NCI-H226 (cell line): ENCODE data around the gene AJUBA.
A peak's percentile ranks its signal among the peaks of the same experiment; 100 is the strongest.
"Not testable (repeated sequence)": the region's sequence is repeated elsewhere in the genome, so short reads cannot be mapped to it uniquely, and the experiment has no call there.

Experiments
- DNase-seq: peaks from one replicate; pipeline ENCODE4 v3.0.0-alpha.2; 2015

The AJUBA gene

DNA sequence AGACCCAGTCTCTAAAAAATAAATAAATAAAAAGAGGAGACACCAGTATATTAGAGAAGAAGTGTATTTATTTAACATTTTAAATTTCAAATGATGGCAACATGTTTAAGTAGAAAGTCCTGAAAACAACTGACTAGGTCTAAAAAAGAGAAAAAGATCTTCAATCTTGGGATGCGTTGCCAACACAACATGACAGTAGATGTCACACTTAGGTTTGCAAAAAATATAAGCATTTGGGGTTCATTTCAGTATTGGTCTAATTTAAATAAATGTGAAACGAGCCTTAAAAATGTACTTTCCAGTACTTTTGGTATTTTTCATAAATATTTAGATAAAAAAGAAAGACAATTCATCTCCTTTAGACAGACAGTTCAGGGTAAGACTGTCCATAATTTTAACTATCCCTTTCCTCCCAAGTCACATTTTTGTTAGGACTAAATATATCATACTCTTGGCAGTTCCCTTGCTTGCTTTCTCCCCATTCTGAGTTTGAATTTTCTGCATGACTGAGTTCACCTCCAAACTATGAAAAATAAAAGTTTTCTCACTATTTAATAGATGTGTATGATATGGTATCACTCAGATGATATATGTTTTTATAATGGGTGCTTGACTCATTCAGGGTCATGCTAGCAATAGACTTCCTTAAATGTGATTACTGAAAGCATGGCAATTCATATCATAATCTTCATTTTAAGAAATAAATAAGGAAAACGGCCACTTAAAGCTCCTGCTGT, 23.3 kb upstream of the AJUBA start:
- no peak for DNase-seq

DNA sequence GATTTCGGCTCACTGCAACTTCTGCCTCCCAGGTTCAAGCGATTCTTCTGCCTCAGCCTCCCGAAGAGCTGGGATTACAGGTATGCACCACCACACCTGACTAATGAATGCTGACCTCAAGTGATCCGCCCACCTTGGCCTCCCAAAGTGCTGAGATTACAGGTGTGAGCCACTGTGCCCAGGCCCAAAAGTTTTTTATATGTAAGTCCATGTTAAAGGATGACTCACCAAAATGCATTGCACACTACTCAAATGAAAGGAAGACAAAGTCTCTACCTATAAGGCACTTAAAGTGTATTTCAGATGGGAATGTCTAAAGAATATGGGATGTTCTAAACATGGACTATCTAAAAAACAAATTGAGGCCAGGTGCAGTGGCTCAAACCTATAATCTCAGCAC, 21.9 kb upstream of the AJUBA start:
- not testable (repeated sequence) for DNase-seq

DNA sequence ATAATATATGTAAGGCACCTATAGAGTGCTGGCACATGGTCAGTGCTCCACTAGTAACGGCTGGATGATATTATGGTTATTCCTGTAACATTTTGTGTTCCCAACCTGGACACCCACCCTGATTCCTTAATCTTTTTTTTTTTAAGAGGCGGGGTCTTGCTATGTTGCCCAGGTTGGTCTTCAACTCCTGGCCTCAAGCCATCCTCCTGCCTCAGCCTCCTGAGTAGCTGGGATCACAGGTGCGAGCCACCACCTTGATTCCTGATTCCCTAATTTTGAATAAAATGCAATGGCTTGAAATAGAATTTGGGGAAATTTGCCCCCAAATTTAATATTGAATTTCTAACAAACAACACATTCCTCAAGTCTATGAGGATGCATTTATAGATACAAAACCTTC, 20.2 kb upstream of the AJUBA start:
- no peak for DNase-seq

DNA sequence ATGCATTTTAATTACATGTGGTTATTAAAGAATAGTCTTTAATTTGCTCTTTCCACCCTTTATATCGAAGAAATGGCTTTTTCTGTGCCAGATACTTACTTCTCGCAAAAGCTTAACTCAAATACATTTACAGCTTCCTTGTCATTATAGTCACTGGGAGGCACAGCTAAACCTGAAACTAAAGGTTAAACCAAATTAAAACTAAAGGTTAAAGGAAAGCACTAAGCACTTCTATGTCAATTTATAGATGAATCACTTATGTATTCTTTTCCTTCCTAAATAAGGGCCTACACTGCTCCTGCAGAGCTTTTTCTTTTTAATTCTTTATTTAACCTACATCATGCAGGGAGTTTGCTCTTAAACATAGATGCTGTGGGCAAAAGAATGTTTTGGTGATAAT, 18.5 kb upstream of the AJUBA start:
- DNase-seq = no peak

DNA sequence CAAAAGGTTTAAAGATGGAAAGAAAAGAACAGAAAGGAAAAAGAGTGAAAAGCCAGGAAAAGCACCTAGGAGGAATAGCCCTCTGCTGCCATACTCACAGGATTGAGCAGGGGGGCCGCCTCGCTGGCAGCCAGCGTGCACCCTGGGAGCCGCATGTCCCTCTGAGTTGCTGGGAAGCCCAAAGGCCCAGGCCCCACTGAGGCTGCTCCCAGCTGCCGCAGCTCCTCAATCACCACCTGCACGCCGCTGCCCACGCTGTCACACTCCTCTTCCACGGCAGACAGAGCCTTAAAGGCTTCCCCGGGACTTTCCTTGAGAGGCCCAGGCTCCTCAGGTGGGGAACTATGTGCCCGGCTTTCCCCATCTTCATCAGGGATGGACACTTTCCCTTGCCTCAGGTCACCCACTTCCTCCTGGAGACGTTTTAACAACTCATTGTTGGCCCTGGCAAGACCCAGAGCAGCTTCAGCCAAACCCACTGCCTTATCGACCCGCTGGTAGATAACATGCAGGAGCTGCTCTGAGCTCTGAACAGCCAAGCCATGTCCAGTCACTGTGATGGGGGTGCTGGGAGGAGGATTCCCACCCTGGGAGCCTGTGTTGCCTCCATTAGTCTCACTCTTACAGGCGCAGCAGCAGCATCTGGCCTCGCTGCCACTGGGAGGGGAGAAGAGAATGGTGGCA, 16.1 kb upstream of the AJUBA start:
- DNase-seq = no peak

DNA sequence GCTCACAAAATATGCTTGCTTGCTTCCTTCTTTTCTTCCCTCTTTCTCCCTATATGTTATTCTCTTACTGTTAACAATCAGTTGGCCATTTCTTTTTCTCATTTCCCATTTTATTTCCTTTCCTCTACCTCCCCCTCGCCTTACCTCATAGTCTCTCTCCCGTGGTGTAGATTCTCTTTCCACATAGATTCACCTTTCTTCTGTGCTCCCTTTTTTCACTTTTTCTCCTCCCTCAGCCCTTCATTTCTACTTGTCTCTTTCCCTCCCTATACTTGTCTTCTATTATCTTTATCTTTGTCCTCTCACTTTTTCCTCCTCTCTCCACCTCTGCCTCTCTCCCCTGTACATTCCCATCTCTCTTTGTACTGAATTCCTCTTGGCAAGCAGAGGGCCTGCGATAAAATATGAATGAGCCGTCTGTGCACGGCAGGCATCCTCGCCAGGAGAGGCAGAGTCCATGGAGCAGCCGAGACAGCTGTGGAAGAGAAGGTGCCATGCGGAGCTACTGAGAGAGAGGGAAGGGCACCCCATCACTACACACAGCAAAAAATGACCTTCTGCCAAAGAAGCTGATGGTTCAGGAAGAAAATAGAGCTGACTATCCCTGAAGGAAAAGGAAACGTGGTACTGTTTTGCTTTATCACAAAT, 15.4 kb upstream of the AJUBA start:
- DNase-seq = no peak

DNA sequence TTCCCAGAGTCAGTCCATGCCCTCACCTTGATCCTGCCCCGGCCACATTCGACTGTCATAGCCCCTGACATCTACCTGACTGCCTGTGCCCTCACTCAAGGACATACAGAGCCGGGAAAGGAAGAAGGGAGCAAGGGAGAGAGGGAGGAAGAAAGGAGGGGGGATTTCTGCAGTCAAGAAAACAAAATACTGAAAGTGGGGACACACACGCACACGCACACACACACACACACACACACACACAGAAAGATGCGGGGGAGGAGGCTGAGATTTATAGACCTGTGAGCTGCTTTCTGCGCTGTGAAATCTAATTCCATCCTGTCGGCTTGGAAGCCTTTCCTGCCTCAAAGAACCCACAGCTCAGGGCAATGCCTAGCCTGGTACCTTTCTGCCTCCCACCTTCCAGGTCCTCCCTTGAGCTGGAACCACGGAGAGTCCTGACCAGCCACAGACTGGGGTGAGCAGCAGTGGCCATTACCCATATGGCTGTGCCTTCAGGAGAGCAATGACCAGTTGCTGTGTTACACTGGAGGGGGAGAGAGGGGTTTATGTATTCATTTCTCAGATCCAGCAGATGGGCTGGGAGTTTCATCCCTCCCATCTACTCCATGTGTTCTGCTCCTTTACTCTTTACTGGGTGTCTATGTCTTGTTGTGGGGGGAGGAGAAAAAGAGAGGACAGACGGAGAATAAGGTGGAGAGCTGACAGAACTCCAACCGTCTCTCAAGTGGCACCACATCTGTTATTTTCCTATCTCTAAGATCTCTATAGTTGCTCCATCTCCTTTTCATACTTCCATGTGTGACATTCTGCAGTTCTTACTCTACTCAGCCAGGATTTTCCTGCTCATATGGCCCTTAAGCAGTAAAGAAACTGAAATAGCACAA, 14.7 kb upstream of the AJUBA start:
- peak; percentile 34 for DNase-seq

DNA sequence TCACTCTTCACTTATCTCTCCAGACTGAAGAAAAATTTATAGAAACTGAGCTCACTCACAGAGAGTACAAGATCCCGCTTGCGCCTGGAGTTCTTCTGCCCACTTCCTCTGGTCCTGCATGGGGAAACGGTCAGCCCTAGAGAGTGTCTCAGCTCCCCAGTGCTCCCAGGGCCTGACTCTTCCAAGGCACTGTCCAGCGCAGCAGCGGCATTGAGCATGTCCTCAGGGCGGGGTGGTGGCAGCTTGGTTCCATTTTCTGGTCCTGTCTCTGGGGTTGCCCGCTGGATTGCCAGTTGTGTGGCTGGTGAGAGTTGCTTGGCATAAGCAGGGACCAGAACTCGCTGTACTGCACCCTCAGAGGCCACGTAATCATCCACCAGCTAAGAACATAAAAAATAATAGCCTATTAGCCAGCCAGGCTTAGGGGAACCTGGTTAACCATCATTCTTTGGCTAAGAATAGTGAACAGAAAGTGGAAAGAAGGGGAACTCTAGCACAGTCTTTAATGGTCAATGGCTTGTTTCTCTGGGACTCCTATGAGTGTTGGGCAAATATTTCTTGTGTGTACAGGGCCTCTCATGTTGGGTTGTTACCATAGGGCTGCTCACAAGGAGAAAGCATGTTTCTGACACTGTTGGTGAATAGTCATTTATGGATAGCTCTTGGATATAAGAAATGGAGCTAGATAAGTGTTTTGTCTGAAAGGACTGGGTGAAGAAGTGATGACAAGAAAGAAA, 13.7 kb upstream of the AJUBA start:
- no peak for DNase-seq

DNA sequence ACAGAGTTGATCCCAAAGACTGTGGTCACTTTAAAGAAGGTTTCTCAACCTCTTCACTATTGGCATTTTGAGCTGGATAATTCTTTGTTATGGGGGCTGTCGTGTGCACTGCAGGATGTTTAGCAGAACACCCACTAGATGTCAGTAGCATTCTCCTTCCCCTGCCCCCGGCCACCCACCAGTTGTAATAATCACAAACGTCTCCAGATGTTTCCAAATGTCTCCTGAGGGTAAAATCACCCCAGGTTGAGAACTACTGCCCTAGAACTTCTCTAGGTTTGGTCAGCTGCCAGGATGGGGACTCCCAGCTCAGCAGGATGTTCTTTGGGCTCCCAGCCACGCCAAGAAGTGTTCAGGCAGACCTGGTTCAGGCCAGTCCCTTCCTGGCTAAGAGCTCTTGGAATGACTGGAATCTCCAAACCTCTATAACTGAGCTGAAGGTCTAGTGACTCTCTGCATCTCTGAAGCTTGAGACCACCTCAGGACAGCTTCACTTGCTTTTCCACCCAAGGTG, 12.5 kb upstream of the AJUBA start:
- peak; percentile 54 for DNase-seq

DNA sequence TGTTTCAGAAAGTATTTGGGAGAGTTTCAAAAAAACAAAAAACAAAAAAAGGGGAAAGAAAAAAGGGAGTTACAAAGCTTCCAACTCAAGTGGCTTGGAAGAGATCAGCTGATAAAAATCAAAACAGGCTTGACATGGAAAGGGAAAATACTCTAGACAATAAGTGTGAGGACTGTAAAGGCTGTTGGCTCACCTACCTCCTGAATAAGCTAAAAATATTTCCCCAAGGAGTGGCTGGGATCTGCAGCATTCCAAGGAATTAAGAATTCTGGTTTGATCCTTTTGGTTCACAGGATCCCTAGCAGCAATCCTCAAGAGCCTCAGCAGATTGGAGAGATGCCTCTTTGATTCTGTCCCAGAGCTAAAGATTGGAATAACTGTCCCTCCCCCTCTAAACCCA, 11.2 kb upstream of the AJUBA start:
- no peak for DNase-seq

DNA sequence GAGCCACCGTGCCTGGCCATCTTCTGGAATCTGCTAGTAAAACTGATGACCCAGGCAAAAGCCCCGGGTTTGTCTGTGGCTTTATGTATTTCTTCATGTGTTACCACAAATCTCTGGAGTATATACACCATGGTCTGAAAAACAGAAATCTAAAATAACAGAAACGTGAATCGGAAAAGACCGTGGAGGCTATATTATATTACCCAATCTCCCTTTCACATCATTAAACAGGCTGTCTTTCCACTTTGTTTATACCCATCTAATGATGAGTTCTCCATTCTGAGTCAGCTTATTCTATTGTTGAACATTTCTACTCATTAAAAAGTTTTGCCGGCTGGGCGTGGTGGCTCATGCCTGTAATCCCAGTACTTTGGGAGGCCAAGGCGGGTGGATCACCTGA, 9.5 kb upstream of the AJUBA start:
- DNase-seq = no peak

DNA sequence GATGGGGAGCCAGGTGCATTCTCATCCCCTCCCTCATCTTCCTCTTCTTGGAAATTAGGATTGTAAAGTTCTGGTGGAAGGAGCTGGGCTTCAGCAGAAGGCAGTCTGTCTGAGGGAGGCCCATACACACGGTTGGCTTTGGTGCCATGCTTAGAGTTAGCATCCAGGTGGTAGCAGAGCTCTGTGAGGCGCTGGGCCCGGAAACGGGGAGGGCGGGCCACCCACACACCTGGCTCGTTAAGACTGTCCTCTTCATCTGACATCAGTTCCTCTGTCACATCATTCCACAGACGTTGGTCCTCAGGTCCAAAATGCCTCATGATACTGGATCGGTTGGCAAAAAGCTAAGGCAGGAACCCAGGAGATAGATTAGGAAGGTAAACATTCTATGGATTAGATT, 4.9 kb upstream of the AJUBA start:
- DNase-seq = no peak

DNA sequence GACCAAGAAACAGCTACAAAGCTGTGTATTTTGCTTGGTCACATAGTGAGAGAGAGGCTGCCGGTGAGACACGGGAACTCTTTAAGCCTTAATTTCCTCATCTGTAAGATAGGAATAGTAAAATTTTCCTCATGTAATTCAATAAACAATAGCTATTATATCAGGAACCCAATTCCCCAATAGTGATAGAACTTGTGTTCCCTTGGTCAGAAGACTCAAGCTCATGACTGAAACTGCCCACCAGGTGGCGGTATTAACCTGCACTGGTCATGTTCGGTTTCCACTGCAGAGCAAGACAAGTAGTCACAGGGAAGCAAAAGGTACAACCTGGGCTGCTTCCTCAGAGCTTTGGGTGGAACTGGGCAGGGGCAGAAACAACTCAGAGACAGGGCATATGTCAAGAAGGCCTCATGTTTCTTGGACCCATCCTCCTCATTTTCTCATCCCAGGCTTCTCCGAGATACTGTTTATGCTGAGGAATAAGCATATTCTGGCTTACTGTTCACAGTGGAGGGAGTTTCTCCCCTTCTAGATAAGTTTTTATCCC, 4.2 kb upstream of the AJUBA start:
- DNase-seq = peak; percentile 68

DNA sequence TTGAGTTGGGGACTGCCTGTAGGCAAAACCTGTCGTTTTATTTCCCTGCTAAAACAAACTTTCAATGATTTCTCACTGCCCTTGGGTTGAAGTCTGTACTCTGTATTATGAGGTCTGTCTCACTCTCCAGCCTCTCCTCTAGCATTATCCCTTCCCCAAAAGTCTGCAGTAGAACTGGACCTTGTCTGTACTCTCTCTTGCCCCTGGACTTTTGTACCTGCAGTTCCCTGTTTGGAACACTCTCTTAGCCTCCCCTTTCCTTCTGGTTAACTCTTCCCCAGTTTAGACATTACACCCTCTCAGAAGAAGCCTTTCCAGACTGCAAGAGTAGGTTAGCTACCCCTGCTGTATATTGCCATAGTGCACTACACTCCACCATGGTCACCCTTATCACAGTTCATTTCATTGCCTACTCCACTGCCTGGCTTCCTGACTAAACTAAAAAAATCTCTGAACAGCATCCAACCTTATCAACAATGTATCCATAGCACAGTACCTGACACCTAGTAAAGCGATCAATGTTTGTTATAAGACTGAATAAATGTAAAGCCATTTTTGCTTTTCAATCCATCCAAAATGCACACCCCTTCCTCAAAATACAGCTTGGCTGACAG, 3.6 kb upstream of the AJUBA start:
- DNase-seq = no peak

DNA sequence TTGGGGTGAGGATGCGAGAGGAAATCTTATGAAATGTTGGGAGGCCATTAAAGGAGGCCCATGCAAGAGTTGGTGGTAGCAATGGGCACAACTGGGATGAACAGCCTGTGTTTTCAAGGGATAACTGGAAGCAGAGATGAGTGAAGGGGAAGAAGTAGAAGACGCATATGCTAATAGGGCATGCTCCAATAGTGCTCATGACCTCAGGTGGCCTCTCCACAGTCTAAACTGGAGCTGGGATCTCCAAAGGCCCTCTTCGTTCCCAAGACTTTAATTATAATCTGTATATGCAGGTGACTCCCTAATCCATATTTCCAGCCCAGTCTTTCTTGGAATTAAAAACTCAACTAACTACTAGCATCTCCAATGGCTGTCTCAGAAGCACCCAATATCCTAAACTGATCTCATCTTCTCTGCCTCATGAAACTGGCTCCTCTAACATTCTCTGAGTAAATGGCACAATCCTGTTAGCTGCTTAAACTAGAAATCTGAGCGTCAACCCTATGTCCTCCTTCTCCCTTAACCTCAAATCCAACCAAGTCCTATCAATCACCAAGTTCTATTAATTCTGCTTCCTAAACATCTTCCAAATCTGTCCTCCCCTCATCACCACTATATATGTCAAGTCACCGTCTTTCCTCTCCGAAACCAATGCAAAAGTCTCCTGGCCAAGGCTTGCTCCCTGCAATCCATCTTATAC, 2.8 kb upstream of the AJUBA start:
- DNase-seq = no peak

DNA sequence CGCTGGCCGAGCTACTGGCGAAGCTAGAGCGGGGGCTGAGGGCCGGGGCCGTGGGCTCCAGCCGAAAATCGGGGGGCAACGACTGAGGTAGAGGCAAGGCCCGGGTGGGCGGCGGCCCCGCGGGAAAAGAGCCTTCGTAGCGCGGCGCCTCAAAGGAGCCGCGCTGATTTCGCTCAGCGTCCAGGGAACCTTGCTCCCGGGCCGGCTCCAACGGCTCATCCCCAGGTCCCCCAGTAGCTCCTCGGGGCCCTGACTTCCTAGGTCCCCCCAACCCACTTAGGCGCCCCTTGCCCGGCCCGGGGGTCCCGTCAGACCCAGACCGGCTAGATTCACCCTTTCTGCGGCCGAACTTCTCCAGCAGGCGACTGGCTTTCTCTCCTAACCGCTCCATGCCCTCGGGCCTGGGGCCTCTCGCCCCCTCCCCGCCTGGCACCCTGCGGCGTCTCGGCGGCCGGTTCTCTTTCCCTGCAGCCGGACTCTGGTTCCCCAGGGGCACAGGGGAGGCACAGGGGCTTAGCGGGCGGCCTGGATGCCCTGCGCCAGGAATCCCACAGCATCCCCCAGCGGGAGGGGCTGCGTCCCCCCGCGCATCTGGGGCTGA, 375 bp downstream of the AJUBA start:
- no peak for DNase-seq

DNA sequence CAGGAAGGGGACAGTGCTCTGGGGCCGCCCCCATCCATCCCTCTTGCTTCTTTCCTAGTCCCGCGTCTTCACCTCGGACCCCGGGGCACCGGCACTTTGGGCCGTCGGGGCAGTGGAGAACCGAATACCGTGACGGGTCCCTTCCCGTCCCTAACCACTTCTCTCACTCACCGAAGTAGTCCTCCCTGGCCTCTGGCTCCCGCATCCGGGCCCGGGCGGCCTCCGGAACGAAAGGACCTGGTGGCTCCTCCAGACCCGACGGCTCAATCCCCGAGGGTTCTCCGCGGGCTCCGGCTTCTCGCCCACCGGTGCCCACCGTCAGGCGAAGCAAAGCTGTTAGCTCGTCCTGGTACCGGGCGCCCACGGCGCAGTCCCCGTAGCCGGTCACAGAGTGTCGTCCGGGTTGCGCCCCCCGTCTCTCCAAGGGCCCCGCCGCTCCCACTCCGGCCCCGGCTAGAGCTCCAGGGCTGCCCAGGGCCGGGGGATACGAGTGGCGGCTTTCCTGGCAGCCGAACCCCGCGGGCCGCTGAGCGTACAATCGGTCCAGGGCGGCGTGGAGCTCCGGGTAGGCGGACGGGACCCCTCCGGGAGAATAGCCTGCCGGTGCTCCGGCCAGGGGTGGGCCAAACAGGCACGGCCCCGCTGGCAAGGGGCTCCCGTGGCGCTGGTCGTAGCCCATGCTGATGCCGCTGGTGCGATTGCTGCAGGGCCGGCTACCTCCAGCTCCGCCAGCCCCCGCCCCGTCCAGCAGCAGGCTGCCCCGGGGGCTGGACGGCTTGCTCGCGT, 1.1 kb downstream of the AJUBA start:
- no peak for DNase-seq

DNA sequence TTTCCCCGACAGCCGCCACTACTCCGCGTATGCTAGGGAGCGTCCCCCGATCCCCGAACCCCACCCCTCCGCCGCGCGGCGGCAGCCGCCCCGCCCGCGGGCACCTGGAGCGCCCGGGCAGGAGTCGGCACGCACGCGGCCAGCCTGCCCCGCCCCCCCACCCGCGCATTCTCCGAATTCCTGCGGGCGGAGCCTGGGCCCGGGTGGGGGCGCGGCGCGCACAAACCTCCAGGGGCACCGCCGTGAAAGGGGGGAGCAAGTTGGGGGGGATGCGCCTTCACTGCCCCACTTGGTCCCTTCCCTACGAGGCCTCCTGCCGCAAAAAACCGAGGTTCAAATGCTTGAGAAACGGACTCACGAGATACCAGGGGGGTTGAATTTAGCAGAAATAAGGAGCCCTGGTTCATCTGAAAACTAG, 1.7 kb downstream of the AJUBA start:
- DNase-seq = peak; percentile 83

DNA sequence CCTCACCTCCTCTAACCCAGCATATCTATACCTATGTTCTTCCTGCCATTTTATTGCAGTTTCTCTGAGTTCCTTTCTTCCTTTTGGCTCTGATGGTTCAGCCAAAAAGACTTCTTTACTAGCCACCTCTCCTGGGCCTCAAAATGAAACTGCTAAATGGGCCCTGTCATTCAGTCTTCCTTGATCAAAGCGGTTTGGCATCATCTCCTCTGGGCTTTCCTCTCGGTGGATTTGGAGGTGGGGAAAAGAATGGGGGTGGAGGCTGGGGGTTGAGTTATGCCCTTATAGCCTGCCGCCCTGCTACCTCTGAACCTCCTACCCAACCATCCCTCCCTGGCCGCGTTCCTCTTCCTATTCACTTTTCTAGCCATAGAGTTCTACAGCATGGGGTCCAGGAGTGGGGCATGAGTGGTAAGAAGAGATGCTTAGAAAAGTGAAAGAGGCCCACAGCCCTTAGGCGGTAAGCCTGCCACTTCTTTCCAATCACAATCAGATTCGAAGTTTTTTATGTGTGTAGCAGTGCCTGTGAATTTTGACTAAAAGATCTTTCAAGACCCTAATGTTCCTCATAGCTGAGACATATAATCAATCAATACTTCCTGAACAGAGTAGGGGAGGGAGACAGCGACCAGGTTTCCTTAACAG, 2.5 kb downstream of the AJUBA start:
- DNase-seq = peak; percentile 75
